DOHH2 (cell line): ENCODE measurements around the gene PRKAG3.

ENCODE experiments used
- EZH2phosphoT487 ChIP-seq: fragments of 200-600 bp; sonication (generic); IDR thresholded peaks from 2 replicates; pipeline ENCODE4 v1.6.1; 2017; ENCODE audit warnings: borderline replicate concordance, mild to moderate bottlenecking, antibody characterized with exemption, low read length, moderate library complexity, mixed read lengths
- TF ChIP-seq, protein P1 (sequence below): fragments of 200-600 bp; sonication (generic); IDR thresholded peaks from one replicate; pipeline ENCODE4 v1.5.1; 2014; ENCODE audit warnings: antibody characterized with exemption, mild to moderate bottlenecking, low read depth, low read length; ENCODE audit not compliant: poor library complexity, severe bottlenecking

DNA sequence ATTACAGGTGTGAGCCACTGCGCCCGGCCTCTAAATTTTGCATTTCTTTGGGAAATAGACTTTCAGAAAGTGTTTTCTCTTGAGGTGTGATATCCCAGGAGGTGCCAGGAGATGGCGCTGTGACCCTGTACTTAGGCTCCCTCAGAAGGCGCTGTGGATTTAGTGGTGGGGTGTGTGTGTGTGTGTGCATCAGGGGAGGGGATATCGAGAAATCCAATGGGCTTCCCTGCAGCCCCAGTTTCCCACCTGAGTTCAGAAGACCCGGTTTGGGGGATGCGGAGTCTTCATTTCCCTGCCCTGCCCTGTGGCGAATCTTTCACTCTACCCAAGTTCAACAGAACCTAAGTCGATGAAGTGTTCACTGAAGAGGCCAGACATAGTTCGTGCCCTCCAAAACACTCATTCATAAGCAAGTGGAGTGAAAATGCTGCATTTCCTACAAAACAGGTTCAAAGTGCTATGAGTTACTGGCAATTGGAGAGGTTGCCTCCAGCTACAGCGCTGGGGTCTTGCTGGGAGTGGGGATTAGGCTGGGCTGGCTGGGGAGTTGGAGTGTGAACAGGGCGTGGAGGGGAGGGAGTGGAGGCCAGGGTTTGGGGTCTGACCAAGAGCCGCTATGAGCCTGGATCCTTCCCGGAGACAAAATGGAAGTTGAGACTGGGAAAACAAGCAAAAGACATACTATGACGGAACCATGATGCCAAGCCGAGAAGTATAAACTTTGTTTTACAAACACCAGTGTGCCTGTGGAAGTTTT, 21.5 kb upstream of the PRKAG3 start:
- TF ChIP-seq, protein P1, sequence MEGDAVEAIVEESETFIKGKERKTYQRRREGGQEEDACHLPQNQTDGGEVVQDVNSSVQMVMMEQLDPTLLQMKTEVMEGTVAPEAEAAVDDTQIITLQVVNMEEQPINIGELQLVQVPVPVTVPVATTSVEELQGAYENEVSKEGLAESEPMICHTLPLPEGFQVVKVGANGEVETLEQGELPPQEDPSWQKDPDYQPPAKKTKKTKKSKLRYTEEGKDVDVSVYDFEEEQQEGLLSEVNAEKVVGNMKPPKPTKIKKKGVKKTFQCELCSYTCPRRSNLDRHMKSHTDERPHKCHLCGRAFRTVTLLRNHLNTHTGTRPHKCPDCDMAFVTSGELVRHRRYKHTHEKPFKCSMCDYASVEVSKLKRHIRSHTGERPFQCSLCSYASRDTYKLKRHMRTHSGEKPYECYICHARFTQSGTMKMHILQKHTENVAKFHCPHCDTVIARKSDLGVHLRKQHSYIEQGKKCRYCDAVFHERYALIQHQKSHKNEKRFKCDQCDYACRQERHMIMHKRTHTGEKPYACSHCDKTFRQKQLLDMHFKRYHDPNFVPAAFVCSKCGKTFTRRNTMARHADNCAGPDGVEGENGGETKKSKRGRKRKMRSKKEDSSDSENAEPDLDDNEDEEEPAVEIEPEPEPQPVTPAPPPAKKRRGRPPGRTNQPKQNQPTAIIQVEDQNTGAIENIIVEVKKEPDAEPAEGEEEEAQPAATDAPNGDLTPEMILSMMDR: peak; percentile 86
- no peak for TF ChIP-seq EZH2phosphoT487
